Liver (tissue), 9 donors: ENCODE results near the gene HEPACAM2. TPM values are rescaled to one million over a fixed set of nuclear protein-coding genes. Genes with fewer than 3 reads are reported as not detected.

Experiments used
- DNase-seq: peaks from one replicate; pipeline ENCODE4 v3.0.0-alpha.2; 2017; ENCODE audit warnings: low spot score
- H3K27ac ChIP-seq, 2 donors: one replicate each; pipeline ENCODE4 v1.7.0; 2013; ENCODE audit warnings: inconsistent platforms in 2 of 2, low read length in 2 of 2, control low read depth in 1 of 2, low read depth in 1 of 2, mild to moderate bottlenecking in 1 of 2
- H3K27me3 ChIP-seq, 4 donors: one replicate each; pipeline versions ENCODE4 v1.6.1 to v1.7.0; 2013; ENCODE audit warnings: low read length in 3 of 4, inconsistent platforms in 1 of 4, mild to moderate bottlenecking in 1 of 4, moderate library complexity in 1 of 4; ENCODE audit not compliant: control insufficient read depth in 4 of 4, insufficient read depth in 4 of 4
- H3K36me3 ChIP-seq, 4 donors: one replicate each; pipeline versions ENCODE4 v1.6.1 to v1.7.0; 2013; ENCODE audit warnings: low read length in 3 of 4, mild to moderate bottlenecking in 3 of 4, low read depth in 1 of 4, moderate library complexity in 1 of 4; ENCODE audit not compliant: control insufficient read depth in 4 of 4, insufficient read depth in 3 of 4
- H3K4me1 ChIP-seq, 4 donors: one replicate each; pipeline versions ENCODE4 v1.6.1 to v1.7.0; 2013; ENCODE audit warnings: low read length in 3 of 4, mild to moderate bottlenecking in 3 of 4, moderate library complexity in 1 of 4; ENCODE audit not compliant: control insufficient read depth in 4 of 4, insufficient read depth in 4 of 4
- H3K4me3 ChIP-seq, 3 donors: one replicate each; pipeline versions ENCODE4 v1.6.1 to v1.7.0; 2013; ENCODE audit warnings: low read length in 3 of 3, control low read depth in 1 of 3, low read depth in 1 of 3, mild to moderate bottlenecking in 1 of 3
- H3K9ac ChIP-seq, 2 donors: one replicate each; pipeline ENCODE4 v1.7.0; 2013; ENCODE audit warnings: low read length in 2 of 2, mild to moderate bottlenecking in 2 of 2, moderate library complexity in 2 of 2, control low read depth in 1 of 2, low read depth in 1 of 2
- H3K9me3 ChIP-seq, 4 donors: one replicate each; pipeline versions ENCODE4 v1.6.1 to v1.7.0; 2013; ENCODE audit warnings: low read length in 3 of 4; ENCODE audit not compliant: control insufficient read depth in 4 of 4
- ATF3 ChIP-seq: IDR thresholded peaks from 2 replicates; pipeline ENCODE4 v1.6.1; 2016; ENCODE audit warnings: antibody characterized with exemption
- CTCF ChIP-seq: fragments of 150-350 bp; IDR thresholded peaks from 2 replicates; pipeline ENCODE4 v1.5.1; 2017; ENCODE audit warnings: improper control_type of control experiment, low read depth, low read length; ENCODE audit not compliant: missing input control
- EGR1 ChIP-seq, 2 donors: IDR thresholded peaks; 2 replicates each; pipeline ENCODE4 v1.6.1; 2016 to 2018; ENCODE audit warnings: antibody characterized with exemption in 2 of 2, low read depth in 2 of 2
- FOXA1 ChIP-seq: IDR thresholded peaks from 2 replicates; pipeline ENCODE4 v1.6.1; 2016; ENCODE audit warnings: antibody characterized with exemption
- FOXA2 ChIP-seq: IDR thresholded peaks from 2 replicates; pipeline ENCODE4 v1.6.1; 2016; ENCODE audit warnings: antibody characterized with exemption
- GABPA ChIP-seq, 2 donors: IDR thresholded peaks in 1 of 2; conservative IDR thresholded peaks in 1 of 2; 2 replicates each; pipeline ENCODE4 v1.6.1; 2016; ENCODE audit warnings: antibody characterized with exemption in 2 of 2, mild to moderate bottlenecking in 1 of 2, moderate library complexity in 1 of 2
- HNF4A ChIP-seq, 2 donors: conservative IDR thresholded peaks; 2 replicates each; pipeline ENCODE4 v1.6.1; 2016; ENCODE audit warnings: antibody characterized with exemption in 2 of 2, mild to moderate bottlenecking in 2 of 2
- HNF4G ChIP-seq: IDR thresholded peaks from 2 replicates; pipeline ENCODE4 v1.6.1; 2016; ENCODE audit warnings: antibody characterized with exemption
- JUND ChIP-seq, 2 donors: IDR thresholded peaks; 2 replicates each; pipeline ENCODE4 v1.6.1; 2016; ENCODE audit warnings: antibody characterized with exemption in 2 of 2
- MAX ChIP-seq: IDR thresholded peaks from 2 replicates; pipeline ENCODE4 v1.6.1; 2016; ENCODE audit warnings: antibody characterized with exemption
- NR2F2 ChIP-seq: IDR thresholded peaks from 2 replicates; pipeline ENCODE4 v1.6.1; 2016; ENCODE audit warnings: antibody characterized with exemption
- RAD21 ChIP-seq, 2 donors: IDR thresholded peaks; 2 replicates each; pipeline ENCODE4 v1.6.1; 2016; ENCODE audit warnings: antibody characterized with exemption in 2 of 2, mild to moderate bottlenecking in 2 of 2
- REST ChIP-seq: IDR thresholded peaks from 2 replicates; pipeline ENCODE4 v1.6.1; 2016; ENCODE audit warnings: antibody characterized with exemption, mild to moderate bottlenecking
- RXRA ChIP-seq, 2 donors: IDR thresholded peaks; 2 replicates each; pipeline ENCODE4 v1.6.1; 2017 to 2018; ENCODE audit warnings: antibody characterized with exemption in 2 of 2, mild to moderate bottlenecking in 1 of 2
- SP1 ChIP-seq: IDR thresholded peaks from 2 replicates; pipeline ENCODE4 v1.6.1; 2018; ENCODE audit warnings: antibody characterized with exemption, mild to moderate bottlenecking
- TAF1 ChIP-seq: conservative IDR thresholded peaks from 2 replicates; pipeline ENCODE4 v1.6.1; 2016; ENCODE audit warnings: antibody characterized with exemption, mild to moderate bottlenecking
- YY1 ChIP-seq: IDR thresholded peaks from 2 replicates; pipeline ENCODE4 v1.6.1; 2016; ENCODE audit warnings: antibody characterized with exemption, mild to moderate bottlenecking
- ZBTB33 ChIP-seq: IDR thresholded peaks from 2 replicates; pipeline ENCODE4 v1.6.1; 2016; ENCODE audit warnings: antibody characterized with exemption
- WGBS: extraction: QIAGEN DNeasy Blood & Tissue Kit; methylation state at CpG from one replicate; pipeline ENCODE4 v1.1.7; 2013; 5-methylcytosine and 5-hydroxymethylcytosine counted together
- polyA plus RNA-seq, 2 donors: library from polyadenylated mRNA; stranded (reverse) in 1 of 2; unstranded in 1 of 2; fragments of 200-250 nt in 1 of 2; fragments of >200 nt in 1 of 2; fragmentation: Nextera tagmentation in 1 of 2; extraction: Ambion mirVana in 1 of 2; gene quantifications; one replicate each; pipeline versions ENCODE4 v1.2.1 to v1.2.3, GENCODE V29; 2013 to 2015
- total RNA-seq, 2 donors: library from RNA; depleted of rRNA; stranded (reverse); fragments of >200 nt; gene quantifications; one replicate each; pipeline ENCODE4 v1.2.3, GENCODE V29; 2014
- donor health status: healthy.
- donor health status: healthy.
- donor health status: healthy.
- donor health status: healthy.
- donor health status: healthy.

The HEPACAM2 gene
- total and polyA plus RNA-seq, 4 donors = 4.4 TPM; not detected in 3

GRCh38 chr7:93235541-93235940, 9.3 kb upstream of the HEPACAM2 start:
- no peak overlapping the region for H3K27ac ChIP-seq
- no peak overlapping the region for H3K9ac ChIP-seq
- no peak for DNase-seq
- H3K4me1 ChIP-seq = peaks cover 0 to 27% (median 19%) of the 10 kb centered on the region in 4 donors
- 87% methylated on average over 2 of the region's 2 CpGs for WGBS
- no peak for TF ChIP-seq FOXA1
- no peak for TF ChIP-seq CTCF
- no peak for TF ChIP-seq RXRA (IDR thresholded peaks at IDR 0.05)
- no peak for TF ChIP-seq MAX
- no peak for TF ChIP-seq NR2F2
- no peak for TF ChIP-seq ATF3
- no peak for TF ChIP-seq REST
- TF ChIP-seq EGR1 (IDR thresholded peaks at IDR 0.05; ENCODE audit: low read depth in 2 of 2) = no peak
- no peak for TF ChIP-seq FOXA2
- no peak for TF ChIP-seq HNF4A (conservative IDR thresholded peaks at IDR 0.05)
- no peak for TF ChIP-seq GABPA (IDR thresholded peaks at IDR 0.05 in 1 of 2, conservative IDR thresholded peaks at IDR 0.05 in 1 of 2)
- TF ChIP-seq SP1 = no peak
- TF ChIP-seq RAD21 (IDR thresholded peaks at IDR 0.05) = no peak
- TF ChIP-seq ZBTB33 = no peak
- TF ChIP-seq JUND (IDR thresholded peaks at IDR 0.05) = no peak
- TF ChIP-seq HNF4G = no peak
- TF ChIP-seq YY1 = no peak
- no peak for TF ChIP-seq TAF1
- no peak overlapping the region for H3K4me3 ChIP-seq
- H3K36me3 ChIP-seq = no peaks in the 10 kb centered on the region
- H3K27me3 ChIP-seq = no peaks in the 10 kb centered on the region
- no peaks in the 10 kb centered on the region for H3K9me3 ChIP-seq
